ENCODE data around the gene NUP93. TPM values are rescaled to one million over a fixed set of nuclear protein-coding genes. Genes with fewer than 3 reads are reported as not detected.
A peak's percentile ranks its signal among the peaks of the same experiment; 100 is the strongest.

NUP93 gene
- total and polyA plus RNA-seq, 9 of the 15 experiments (the other 6 are each of a cell fraction or from before 2014, with no cell fraction given), result 92.0 to 162 (median 121) TPM

GRCh38 chr16:56744996-56745640 is 15.2 kb downstream of the NUP93 start:
- intact Hi-C loops (cut with micrococcal nuclease), result no loop called here
- POLR2A ChIA-PET, result interaction anchor here (0.6 kb wide), 1 partner anchor 34 kb away, joined by 3 read pairs; no protein-coding TSS in a partner anchor
- no TSS peak for BruUV-seq (replicated peaks)

More at GRCh38 chr16:56744996-56745640, 15.2 kb downstream of the NUP93 start:
- Histone ChIP-seq H3K79me2 (ENCODE audit: control insufficient read depth, insufficient read depth, low read length) (peaks cover 83% of the 10 kb centered on the region), H4K20me1 (replicated peaks; ENCODE audit: control insufficient read depth, insufficient read depth, low read length) (peaks cover 19% of the 10 kb centered on the region; the same call in 1 of the 2 replicates), H3K9me3 (replicated peaks; ENCODE audit: control insufficient read depth, insufficient read depth, low read depth, low read length) (no peaks in the 10 kb centered on the region), H3K4me2 (ENCODE audit: insufficient read depth, low read length) (peak overlapping the region; percentile 45), H3K27me3 (ENCODE audit: control insufficient read depth in 2 of 2, insufficient read depth in 2 of 2, low read length in 2 of 2) (no peaks in the 10 kb centered on the region), H3K27ac (ENCODE audit: extremely low read depth, low read depth, low read length) (0 out of 3 replicates have a peak overlapping the region, but pooled peaks have one; percentile 6), H3K9me1 (ENCODE audit: control insufficient read depth, insufficient read depth, low read length) (peaks cover 3% of the 10 kb centered on the region), H3K4me3 (no peak overlapping the region), H3K9ac (ENCODE audit: insufficient read depth in 1 of 2, low read depth in 2 of 2, low read length in 2 of 2) (no peak overlapping the region; a peak in 1 of 4 replicates), H2AFZ (ENCODE audit: low read depth, low read length) (no peak overlapping the region), H3K36me3 (ENCODE audit: control insufficient read depth, insufficient read depth, low read length) (peaks cover 24% of the 10 kb centered on the region), H3K4me1 (replicated peaks in 1 of 2; ENCODE audit: control insufficient read depth in 2 of 2, insufficient read depth in 2 of 2, low read length in 2 of 2) (peaks cover 11 to 29% of the 10 kb centered on the region in 2 experiments; a peak in 4 of 5 replicates)
- FAIRE-seq (peak; percentile 71), DNase-seq (ENCODE audit: extremely low read depth in 1 of 4, low spot score in 3 of 4) (peak; percentile 29 to 65 (median 39)), ATAC-seq (peak; percentile 86)
- CTCF ChIA-PET (ENCODE audit: low intra/inter-chr PET ratio), result no interaction called here
- in situ Hi-C loops (cut with MboI), result no loop called here
- TF ChIP-seq EZH2 (IDR thresholded peaks at IDR 0.05; ENCODE audit: borderline replicate concordance, low read depth, low read length), result no peak
- TF ChIP-seq MEIS2 (IDR thresholded peaks at IDR 0.05; ENCODE audit: partially characterized antibody), result peak; percentile 48
- 0 out of 2 replicates have a peak, but pooled peaks have one; percentile 11 for TF ChIP-seq EHMT2 (IDR thresholded peaks at IDR 0.05)
- TF ChIP-seq CBFA2T3 (IDR thresholded peaks at IDR 0.05), result 0 out of 2 replicates have a peak, but pooled peaks have one; percentile 31
- TF ChIP-seq PKNOX1 (IDR thresholded peaks at IDR 0.05), result peak; percentile 89
- no peak for TF ChIP-seq ZFX (CRISPR knock-in tag; IDR thresholded peaks at IDR 0.05)
- TF ChIP-seq TCF7 (IDR thresholded peaks at IDR 0.05; ENCODE audit: borderline replicate concordance), result no peak
- peak; percentile 18; the same call in 1 of the 2 replicates for TF ChIP-seq TCF3 (CRISPR knock-in tag; IDR thresholded peaks at IDR 0.05)
- no peak for TF ChIP-seq PBX2 (CRISPR knock-in tag; IDR thresholded peaks at IDR 0.05; ENCODE audit: low read depth)
- TF ChIP-seq PBX2 (tag; conservative IDR thresholded peaks at IDR 0.05; ENCODE audit: low read depth), result 0 out of 2 replicates have a peak, but pooled peaks have one; percentile 15
- no peak for TF ChIP-seq SREBF1 (IDR thresholded peaks at IDR 0.05; ENCODE audit: borderline replicate concordance, low read depth, low read length)
- WGBS (ENCODE audit: insufficient coverage, low coverage, missing lambda C conversion rate), result 15% methylated on average over 5 of the region's 5 CpGs

Data from K562 (cell line).